Peyer's patch (tissue), 4 donors: ENCODE data around the gene C11orf97.

Experiments used
- POLR2A ChIP-seq, 2 donors: fragments of 450-650 bp; IDR thresholded peaks; one replicate each; pipeline ENCODE4 v1.5.1; 2017; ENCODE audit warnings: antibody characterized with exemption in 2 of 2, mild to moderate bottlenecking in 2 of 2, moderate library complexity in 2 of 2
- TF ChIP-seq, protein P1 (sequence below), 6 experiments: fragments of 450-650 bp in 4 of 6; fragments of 200-600 bp in 2 of 6; sonication (generic) in 1 of 6; IDR thresholded peaks; one replicate each; pipeline ENCODE4 v1.5.1; 2017 to 2019; ENCODE audit warnings: antibody characterized with exemption in 6 of 6, mild to moderate bottlenecking in 3 of 6, moderate library complexity in 1 of 6

DNA sequence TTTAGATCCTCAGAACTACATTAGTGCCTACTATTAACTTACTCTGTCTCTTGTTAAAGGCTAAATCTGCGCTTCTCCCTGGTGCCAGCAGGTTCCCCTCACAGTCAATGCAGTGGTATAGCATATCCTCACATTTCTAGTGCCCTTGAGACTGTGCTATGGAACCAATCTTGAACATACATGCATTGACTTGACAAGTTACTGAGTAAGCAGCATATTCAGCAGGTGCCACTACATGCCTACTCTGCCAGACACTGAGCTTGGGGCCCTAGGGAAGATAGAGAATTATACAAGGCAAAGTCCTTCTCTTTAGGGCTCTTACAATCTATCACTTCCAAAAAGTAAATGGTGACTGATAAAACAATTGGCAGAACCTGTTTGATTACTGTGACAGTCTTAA is 34.6 kb downstream of the C11orf97 start:
- TF ChIP-seq, protein P1, sequence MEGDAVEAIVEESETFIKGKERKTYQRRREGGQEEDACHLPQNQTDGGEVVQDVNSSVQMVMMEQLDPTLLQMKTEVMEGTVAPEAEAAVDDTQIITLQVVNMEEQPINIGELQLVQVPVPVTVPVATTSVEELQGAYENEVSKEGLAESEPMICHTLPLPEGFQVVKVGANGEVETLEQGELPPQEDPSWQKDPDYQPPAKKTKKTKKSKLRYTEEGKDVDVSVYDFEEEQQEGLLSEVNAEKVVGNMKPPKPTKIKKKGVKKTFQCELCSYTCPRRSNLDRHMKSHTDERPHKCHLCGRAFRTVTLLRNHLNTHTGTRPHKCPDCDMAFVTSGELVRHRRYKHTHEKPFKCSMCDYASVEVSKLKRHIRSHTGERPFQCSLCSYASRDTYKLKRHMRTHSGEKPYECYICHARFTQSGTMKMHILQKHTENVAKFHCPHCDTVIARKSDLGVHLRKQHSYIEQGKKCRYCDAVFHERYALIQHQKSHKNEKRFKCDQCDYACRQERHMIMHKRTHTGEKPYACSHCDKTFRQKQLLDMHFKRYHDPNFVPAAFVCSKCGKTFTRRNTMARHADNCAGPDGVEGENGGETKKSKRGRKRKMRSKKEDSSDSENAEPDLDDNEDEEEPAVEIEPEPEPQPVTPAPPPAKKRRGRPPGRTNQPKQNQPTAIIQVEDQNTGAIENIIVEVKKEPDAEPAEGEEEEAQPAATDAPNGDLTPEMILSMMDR (IDR thresholded peaks at IDR 0.05), result peak in 2 of 6 experiments; percentile 9 to 21
- peak; percentile 80 to 84 for TF ChIP-seq POLR2A (IDR thresholded peaks at IDR 0.05)
